SK-N-SH (cell line): Measurements from ENCODE around the gene SYT11.

Source experiments
- CTCF ChIP-seq: fragments of 200-600 bp; sonication (generic); IDR thresholded peaks from 2 replicates; pipeline ENCODE4 v1.6.1; 2017; ENCODE audit warnings: antibody characterized with exemption, mild to moderate bottlenecking, moderate library complexity
- GATA2 ChIP-seq: sonication (generic); formaldehyde crosslinking; IDR thresholded peaks from 2 replicates; pipeline ENCODE4 v1.5.0; 2020; ENCODE audit warnings: mild to moderate bottlenecking, missing genetic modification reagents
- POLR2AphosphoS5 ChIP-seq: IDR thresholded peaks from 2 replicates; pipeline ENCODE4 v1.6.1; 2012; ENCODE audit warnings: low read depth, low read length
- REST ChIP-seq: IDR thresholded peaks from 2 replicates; pipeline ENCODE4 v1.6.1; 2012; ENCODE audit warnings: mild to moderate bottlenecking, low read depth, low read length, moderate library complexity
- RXRA ChIP-seq: IDR thresholded peaks from 2 replicates; pipeline ENCODE4 v1.4.0; 2012; ENCODE audit warnings: low read depth, mild to moderate bottlenecking, borderline replicate concordance
- SIN3A ChIP-seq: IDR thresholded peaks from 2 replicates; pipeline ENCODE4 v1.6.1; 2012; ENCODE audit warnings: low read depth, mild to moderate bottlenecking, low read length, moderate library complexity, borderline replicate concordance
- TAF1 ChIP-seq: IDR thresholded peaks from 2 replicates; pipeline ENCODE4 v1.6.1; 2012; ENCODE audit warnings: low read depth, mild to moderate bottlenecking, low read length, moderate library complexity, borderline replicate concordance
- TEAD4 ChIP-seq: IDR thresholded peaks from 2 replicates; pipeline ENCODE4 v1.4.0; 2012; ENCODE audit warnings: mild to moderate bottlenecking, borderline replicate concordance; ENCODE audit not compliant: insufficient read depth
- TF ChIP-seq, protein P1 (sequence below): fragments of 150-350 bp; IDR thresholded peaks from 2 replicates; pipeline ENCODE4 v1.6.1; 2017; ENCODE audit warnings: antibody characterized with exemption, low read length, low read depth, borderline replicate concordance

DNA sequence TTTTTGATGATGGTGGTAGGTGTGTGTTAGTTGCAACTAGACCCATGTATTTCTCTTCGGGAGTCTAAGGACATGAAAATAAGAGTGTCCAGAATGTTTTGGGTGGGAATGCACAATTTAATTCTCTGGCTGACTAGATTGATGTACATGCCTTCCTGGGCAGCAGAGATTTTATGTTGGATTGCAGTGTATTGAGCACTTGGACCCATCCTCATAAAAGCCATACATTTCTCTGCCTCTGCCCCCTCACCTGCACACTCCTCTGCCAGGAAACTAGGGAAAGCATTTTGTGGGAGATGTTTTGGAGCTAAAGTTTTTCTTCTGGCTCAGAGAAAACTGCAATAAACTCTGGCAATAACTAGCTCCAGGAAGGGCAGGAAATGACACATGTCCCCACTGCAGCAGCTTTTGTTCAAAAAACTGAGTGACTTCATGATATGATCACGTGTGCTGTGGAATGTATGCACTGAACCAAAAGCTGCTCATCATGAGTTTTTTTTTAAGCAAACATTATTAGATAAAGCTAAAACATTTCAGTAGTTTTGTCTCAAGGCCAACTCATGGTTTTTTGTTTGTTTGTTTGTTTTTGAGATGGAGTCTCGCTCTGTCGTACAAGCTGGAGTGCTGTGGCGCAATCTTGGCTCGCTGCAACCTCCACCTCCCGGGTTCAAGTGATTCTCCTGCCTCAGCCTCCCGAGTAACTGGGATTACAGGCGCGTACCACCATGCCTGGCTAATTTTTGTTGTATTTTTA, 34.2 kb downstream of the SYT11 start:
- TF ChIP-seq CTCF (no peak), GATA2 (no peak), REST (no peak), POLR2AphosphoS5 (peak; percentile 73), SIN3A (no peak; the same call in 1 of the 2 replicates), TEAD4 (no peak), TAF1 (no peak; the same call in 1 of the 2 replicates), RXRA (no peak)
- TF ChIP-seq, protein P1, sequence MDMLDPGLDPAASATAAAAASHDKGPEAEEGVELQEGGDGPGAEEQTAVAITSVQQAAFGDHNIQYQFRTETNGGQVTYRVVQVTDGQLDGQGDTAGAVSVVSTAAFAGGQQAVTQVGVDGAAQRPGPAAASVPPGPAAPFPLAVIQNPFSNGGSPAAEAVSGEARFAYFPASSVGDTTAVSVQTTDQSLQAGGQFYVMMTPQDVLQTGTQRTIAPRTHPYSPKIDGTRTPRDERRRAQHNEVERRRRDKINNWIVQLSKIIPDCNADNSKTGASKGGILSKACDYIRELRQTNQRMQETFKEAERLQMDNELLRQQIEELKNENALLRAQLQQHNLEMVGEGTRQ: no peak
